ENCODE measurements around the gene CTRB1.
"Not testable (repeated sequence)": the region's sequence is repeated elsewhere in the genome, so short reads cannot be mapped to it uniquely, and the experiment has no call there.

CTRB1 gene

DNA sequence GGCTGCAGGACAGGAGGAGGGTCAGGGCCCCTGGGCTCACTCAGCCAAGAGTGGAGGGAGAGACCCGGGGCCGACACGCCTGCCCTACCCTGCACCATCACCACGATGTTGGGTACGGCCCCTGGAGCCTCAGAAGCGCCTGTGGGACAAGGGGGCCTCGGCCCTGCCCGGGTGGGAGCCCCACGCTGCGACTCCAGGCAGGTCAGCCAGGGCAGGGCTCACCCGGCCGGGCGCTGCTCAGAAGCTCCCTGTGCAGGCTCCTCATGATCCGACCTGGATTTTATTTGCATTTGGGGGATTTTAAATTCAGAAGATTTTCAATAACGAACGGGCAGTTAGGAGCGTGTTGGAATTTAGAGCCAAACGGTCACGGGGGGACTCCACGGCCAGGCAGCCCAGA lies 13.9 kb upstream of the CTRB1 start:
- DNase-seq: not testable (repeated sequence)

DNA sequence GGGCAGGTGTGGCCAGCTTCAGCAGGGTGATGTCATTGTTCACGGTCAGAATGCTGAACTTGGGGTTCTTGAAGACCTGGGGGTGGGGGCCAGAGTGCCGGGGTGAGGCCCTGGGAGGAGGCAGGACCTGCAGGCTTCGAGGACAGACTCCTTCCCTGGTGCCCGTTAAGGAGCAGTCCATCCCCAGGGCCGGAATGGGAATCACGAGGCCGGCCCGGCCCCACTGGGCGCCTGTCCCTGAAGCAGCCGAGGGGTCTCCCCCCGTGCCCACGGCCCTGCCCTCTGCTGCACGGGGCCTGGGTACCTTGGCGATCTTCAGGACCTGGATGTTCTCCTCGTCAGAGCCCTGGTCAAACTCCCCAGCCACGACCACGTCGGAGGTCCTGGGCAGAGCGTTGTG lies 13.3 kb upstream of the CTRB1 start:
- not testable (repeated sequence) for DNase-seq

DNA sequence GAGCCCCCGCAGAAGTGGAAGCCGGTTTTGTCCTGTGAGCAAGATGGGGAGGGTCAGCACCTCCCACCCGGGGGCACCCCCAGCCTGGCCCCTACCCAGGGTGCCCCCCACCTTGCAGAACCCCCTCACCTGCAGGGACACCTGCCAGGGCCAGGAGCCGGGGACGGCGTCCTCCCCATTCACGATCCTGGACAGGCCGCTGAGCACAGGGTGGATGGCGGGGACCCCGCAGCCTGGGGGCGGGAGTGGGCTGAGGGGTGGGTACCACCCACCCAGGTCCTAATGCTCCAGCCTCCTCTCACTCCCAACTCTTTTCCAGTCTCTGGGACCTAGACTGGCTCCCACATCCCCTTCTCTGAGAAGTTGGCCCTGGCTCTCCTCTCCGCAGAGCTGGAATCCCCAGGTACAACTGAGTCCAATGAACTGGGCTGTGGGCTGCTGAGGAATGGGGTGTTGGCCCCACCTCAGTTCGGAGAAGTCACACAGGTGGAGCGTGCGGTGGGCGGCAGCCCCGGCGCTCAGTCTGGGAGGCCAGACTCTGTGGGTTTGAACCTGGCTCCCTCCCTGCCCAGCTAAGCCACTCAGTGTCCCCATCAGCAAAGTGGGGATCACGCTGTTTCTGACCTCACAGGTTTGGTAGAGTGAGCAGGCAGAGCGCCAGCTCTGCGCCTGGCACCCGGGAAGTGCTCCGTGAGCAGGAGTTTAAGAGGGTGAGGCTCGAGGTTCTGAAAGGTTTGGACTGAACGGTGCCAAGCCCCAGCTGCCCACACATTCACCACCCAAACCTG lies 12.6 kb upstream of the CTRB1 start:
- DNase-seq: not testable (repeated sequence)

DNA sequence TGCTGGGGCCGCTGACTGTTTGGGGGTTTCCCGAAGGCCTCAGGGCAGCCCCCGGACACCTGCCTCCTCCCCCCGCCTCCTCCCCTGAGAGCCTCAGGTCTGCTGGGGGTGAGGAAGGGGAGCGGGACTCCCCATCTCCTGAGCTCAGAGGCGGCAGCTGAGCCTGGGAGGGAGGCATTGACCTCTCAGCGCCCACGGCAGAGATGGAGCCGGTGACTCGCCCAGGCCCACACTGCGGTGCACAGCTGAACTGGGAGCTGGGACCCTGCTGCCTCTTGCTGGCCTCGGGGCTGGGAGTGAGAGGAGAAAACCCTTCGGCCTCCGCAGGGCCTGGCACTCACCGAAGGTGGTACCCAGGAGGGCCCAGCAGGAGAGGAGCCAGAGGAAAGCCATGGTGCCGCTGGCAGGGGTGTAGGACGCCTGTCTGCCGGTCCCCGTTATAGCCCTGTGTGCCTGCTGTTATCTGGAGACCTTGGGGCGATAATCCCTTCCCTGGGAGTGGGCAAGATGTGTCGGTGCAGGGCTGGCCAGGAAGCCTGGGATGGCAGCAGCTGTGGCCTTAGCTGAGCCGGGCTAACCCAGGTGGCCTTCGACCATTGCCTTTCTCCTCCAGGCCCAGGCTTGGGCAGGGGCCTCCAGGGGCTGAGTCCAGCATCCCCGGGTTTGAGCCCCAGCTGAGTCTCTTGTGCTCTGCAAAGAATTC lies 11.9 kb upstream of the CTRB1 start, which contains the start of gene CTRB2:
Gene CTRB2 (minus strand): TSS at position 413 of the 703 bp plus-strand sequence. CDS start 20 bp downstream, at position 393.
- DNase-seq: no peak

DNA sequence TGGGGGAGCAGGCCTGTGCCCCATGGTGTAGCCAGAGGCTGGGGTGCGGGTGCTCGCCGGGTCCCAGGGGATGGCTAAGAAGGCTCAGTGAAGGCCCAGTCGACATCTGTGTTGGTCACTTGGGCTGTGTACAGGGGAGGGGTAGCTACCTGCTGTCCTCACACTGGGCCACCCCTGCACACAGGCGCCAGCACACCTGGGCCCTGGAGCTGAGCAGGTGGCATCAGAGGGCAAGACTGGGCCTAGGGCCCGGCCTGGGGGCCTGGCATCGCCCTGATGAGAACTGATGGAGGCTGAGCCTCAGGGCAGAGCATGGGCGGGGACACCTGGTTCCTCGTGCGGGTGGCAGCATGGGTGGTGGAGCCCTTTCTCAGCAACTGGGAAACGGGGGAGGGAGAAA lies 11.0 kb upstream of the CTRB1 start:
- DNase-seq: no peak

DNA sequence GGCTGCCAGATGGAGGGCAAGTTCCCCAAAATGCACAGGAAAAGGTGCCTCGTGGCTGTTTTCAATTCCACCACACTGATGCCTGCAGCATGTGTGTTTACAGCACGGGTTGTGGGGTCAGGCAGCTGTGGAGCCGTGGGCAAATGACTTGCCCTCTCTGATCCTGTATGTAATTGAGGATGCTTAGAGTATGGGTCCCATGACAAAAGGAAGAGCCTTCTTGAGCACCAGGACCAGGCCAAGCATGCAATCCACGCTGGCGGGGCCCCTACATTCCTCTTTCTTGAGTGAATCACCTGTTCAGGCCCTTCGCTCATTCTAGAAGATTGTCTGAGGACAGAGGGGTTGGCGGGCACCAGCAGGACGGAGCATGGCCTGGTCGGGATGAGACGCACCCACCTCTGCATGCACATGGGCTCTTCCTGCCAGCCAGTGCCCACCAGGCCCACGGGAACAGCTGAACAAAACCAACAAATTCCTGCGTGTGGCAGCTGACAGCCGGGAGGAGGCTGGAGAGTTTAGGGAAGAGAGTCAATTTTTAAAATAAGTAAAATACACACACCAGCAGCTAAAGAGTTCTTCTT lies 10.5 kb upstream of the CTRB1 start:
- DNase-seq: no peak

DNA sequence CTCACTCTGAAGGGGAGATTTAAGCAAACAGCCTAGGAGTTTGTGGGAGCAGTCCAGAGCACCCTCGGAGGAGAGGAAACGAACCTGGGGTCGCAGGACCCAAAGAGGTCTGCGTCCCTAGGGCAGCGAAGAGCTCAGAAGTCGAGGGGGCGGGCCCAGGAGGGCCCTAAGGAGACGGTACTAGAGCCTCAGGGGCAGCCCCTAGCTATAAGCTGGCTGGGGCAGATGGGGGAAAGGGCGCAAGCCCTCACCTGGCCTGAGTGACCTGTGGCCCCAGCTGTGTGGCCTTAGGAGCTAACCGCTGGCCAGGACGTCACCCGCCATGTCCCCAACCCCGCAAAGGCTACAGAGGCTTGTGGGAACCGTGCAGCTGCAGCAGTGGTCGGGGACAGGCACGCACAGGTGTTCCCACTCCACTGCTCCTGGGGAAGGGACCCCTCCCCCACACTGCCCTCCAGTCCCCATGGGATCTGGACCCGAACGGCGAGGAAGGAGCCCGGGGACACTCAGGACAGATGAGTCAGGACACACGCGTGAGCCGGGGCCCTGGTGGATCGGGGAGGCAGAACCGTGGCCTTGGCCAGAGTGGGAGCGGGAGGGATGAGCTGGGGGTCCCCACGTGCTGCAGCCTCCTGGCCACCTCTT lies 9.8 kb upstream of the CTRB1 start:
- DNase-seq: no peak

DNA sequence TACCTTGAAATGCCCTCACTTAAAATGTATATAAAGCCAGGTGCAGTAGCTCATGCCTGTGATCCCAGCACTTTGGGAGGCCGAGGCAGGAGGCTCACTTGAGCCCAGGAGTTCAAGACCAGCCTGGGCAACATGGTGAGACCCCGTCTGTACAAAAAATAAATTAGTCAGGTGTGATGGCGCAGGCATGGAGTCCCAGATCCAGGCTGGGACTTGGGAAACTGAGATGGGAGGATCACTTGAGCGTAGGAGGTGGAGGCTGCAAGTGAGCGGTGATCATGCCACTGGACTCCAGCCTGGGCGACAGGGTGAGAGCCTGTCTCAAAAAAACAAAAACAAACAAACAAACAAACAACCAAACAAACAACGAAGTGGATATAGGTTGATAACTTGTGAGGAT lies 9.3 kb upstream of the CTRB1 start:
- DNase-seq: not testable (repeated sequence)

DNA sequence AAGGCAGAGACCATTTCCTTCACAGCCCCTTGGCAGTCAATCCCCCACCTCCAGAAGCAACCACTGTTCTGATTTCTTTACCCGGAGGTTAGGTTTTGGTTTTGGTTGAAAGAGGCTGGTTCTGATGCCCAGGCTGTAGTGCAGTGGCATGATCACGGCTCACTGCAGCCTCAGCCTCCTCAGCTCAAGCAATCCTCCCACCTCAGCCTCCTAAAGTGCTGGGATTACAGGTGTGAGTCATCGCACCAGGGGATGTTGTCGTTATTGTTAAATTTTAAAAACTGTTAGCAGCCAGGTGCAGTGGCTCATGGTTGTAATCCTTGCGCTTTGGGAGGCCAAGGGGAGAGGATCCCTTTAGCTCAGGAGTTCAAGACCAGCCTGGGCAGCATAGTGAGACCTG lies 8.8 kb upstream of the CTRB1 start:
- DNase-seq: no peak

DNA sequence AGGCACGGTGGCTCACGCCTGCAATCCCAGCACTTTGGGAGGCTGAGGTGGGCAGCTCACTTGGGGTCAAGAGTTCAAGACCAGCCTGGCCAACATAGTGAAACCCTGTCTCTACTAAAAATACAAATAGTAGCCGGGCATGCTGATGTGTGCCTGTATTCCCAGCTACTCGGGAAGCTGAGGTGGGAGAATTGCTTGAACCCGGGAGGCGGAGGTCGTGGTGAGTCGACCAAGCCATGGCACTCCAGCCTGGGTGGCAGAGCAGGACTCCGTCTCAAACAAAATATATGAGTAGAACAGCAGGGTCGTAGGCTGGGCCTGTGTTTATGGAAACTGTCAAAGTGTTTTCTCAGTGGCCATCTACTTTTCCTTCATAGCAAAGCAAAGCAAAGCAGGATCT lies 7.5 kb upstream of the CTRB1 start:
- DNase-seq: not testable (repeated sequence)

DNA sequence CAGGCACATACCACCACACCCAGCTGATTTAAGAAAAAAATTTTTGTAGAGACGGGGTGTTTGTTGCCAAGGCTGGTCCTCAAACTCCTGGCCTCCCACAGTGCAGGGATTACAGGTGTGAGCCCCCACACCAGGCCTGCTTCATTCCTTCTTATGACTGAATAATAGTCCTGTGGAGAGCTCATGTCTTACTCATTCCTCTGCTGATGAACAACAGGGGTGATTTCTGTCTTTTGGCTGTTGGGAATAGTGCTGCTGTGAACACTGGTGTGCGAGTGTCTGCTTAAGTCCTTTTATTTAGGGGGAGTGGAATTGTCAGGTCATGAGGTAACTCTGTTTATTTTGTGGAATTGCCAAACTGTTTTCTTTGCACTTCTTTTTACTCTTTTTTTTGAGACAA lies 2.7 kb upstream of the CTRB1 start:
- no peak for DNase-seq

DNA sequence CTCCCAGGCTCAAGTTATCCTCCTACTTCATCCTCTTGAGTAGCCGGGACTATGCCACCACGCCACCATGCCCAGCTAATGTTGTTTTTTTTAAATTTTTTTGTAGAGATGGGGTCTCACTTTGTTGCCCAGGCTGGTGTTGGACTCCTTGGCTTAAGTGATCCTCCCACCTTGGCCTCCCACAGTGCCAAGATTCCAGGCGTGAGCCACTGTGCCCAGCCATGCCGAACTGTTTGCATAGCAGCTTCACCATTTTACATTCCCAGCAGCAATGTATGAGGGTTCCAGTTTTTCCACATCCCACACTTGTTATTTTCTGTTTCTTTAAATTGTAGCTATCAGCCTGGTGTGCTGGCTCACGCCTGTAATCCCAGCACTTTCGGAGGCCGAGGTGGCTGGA lies 2.2 kb upstream of the CTRB1 start:
- DNase-seq: no peak

DNA sequence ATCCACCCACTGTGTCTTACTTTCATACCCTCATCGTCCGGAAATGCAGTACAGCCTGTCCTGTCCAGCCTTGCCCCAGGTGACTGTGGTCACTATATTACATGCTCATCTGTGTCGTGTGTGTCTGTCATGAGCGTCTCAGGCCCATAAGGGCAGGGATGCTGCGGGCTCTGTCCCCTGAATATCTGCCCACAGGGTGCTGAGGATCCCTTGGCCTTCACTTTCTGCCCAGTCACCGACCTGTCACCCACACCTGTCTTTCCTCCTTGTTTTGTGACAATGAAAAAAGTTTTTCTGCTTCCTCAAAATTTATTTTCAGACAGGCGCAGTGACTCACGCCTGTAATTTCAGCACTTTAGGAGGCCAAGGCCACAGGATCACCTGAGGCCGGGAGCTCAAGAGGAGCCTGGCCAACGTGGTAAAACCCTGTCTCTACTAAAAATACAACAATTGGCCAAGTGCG lies 1.4 kb upstream of the CTRB1 start:
- DNase-seq: no peak

DNA sequence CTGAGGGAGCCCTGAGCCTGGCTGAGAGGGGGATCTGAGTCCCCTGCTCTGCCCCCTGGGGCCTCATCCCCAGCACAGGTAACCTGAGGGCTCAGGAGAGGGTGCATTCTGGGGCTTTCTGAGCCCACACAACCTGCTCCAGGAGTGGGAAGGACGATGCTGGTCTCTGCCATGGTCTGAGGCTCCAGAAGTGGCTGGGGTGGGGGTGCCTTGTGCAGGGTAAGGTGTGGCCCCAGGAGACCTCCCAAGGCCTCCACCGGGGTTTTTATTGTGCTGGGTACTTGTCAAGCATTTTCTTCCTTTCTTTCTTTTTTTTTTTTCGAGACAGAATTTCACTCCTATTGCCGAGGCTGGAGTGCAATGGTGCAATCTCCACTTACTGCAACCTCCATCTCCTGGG lies 300 bp downstream of the CTRB1 start:
- no peak for DNase-seq

DNA sequence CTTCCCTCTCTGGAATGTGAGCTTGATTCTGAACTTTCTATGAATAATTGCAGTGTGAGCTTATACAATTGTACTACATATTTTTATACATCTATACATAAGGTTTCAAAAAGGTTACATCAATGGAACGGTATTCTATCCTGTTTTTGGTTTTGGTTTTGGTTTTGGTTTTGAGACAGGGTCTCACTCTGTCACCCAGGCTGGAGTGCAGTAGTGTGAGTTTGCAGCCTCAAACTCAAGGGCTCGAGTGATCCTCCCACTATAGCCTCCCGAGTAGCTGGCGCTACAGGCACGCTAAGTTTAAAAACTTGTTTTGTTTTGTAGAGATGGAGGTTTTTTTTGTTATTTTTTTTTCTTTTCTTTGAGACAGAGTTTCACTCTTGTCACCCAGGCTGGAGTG lies 1.1 kb downstream of the CTRB1 start:
- no peak for DNase-seq

DNA sequence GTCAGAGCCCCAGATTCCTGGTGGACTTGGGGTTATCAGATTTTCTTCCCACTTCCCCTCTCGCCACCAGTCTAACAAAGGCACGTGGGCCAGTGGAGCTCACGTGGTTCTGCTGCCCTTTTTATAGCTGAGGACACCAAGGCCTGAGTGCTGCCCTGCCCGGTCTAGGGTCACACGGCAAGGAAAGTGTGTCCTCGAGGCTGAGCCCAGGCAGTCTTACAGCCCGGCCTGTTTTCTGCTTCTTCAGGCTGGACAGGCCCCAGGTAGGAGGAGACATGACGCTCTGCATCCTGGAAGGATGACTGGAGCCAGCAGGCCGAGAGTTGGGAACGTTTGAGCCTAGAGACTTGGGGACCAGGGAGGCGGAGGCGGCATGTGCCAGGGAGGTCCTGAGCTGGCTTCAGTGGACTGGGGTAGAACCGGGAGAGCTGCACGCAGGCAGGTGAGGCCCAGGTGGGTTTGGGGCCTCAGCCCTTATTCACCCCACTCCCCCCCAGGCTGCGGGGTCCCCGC lies 3.5 kb downstream of the CTRB1 start:
- DNase-seq: no peak

DNA sequence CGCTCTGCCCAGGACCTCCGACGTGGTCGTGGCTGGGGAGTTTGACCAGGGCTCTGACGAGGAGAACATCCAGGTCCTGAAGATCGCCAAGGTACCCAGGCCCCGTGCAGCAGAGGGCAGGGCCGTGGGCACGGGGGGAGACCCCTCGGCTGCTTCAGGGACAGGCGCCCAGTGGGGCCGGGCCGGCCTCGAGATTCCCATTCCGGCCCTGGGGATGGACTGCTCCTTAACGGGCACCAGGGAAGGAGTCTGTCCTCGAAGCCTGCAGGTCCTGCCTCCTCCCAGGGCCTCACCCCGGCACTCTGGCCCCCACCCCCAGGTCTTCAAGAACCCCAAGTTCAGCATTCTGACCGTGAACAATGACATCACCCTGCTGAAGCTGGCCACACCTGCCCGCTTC lies 4.3 kb downstream of the CTRB1 start:
- DNase-seq: not testable (repeated sequence)

DNA sequence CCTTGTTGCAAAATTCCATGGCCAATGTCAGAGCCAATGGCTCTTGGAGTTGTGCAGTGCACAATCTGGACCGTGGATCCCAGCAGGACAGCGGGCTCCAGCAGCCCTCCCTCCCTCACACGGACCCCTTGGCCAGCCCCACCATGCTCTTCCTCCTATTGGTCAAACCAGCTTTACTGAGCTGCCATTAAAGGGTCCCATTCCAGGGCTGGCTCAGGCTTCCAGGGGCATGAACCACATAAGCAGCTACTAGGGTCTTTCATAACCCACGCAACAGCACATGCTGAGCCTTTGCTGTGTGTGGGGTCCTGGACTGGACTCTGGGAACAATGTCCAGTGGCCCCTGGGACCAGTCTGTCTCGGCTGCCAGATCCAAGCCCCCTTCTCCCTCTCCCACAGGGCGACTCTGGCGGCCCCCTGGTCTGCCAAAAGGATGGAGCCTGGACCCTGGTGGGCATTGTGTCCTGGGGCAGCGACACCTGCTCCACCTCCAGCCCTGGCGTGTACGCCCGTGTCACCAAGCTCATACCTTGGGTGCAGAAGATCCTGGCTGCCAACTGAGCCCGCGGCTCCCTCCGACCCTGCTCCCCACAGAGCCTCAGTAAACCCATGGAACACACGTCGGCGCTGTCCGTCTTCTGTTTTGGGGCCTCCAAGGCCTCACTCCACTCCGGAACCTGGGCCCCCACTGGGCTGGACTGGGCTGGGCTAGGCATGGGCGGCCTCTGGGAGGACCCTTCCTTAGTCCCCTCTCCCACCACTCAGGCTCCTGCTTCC lies 5.7 kb downstream of the CTRB1 start:
- no peak for DNase-seq

DNA sequence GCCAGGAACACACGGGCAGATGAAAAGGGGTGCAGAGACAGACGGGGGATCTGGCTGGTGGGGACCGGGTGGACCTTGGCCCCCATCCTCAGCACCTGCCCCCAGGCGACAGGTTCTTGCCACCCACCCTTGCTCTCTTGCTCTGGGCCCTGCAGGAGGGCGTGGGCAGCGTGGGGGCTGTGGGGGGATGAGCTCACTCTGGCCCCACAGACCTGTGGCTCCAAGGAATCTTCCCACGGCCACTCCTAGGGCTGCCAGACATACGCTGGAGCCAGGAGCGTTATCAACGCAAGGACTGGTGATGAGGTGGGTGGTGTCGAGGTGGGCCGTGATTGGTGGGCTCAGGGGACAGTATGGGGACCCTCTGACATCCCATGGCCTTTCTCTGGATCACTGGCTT lies 6.3 kb downstream of the CTRB1 start:
- DNase-seq: no peak

DNA sequence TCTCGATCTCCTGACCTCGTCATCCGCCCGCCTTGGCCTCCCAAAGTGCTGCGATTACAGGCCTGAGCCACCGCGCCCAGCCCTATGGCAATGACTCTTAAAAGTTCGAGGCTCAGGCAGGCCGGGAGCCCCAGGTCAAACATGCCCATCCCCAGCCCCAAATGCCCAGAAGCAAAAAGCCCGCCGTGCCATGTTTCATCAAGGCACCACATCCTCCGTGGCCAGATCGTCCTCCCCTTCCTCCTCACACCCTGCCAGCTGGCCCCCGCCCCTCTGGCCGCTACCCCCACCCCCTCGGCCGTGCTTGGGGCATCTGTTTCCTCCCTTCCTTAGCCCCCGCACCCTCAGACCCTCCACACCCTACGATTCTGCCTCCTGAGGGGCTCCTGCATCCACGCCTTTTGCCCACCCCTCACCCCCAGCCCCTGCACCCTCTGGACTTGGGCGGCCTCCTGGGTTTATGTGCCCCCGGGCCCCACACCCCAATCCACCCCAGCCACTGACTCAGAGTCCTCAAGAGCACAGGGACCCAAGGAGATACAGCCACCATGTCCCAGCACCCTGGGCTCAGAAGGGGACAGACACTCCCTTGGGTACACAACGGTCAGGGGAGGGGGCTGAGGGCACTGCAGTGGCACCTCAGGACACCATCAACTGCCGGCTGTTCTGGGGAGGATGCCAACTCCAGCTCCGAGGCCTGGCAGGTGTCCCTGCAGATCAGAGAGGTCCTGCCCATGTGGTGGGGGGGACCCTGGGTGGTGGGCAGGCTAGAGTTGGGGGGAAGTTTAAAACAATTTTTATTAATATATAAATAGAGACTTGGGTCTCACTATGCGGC lies 7.1 kb downstream of the CTRB1 start:
- DNase-seq: no peak

Data from activated CD8-positive, alpha-beta memory T cell treated with anti-CD3 and anti-CD28 coated beads, Interleukin-2, amount 50 U/mL, for 4 hours (primary cell).